ENCODE measurements around the gene SULT2B1.

GRCh38 chr19:48636859-48637448, 85.0 kb downstream of the SULT2B1 start, which contains the start of gene DBP:
- TF ChIP-seq TCF12 (IDR thresholded peaks at IDR 0.05; ENCODE audit: low read depth) (no peak), REST (IDR thresholded peaks at IDR 0.05; ENCODE audit: low read depth) (no peak), EGR1 (IDR thresholded peaks at IDR 0.05) (no peak), EP300 (IDR thresholded peaks at IDR 0.05; ENCODE audit: borderline replicate concordance) (no peak), RAD21 (IDR thresholded peaks at IDR 0.05; ENCODE audit: low read depth) (no peak; the same call in 1 of the 2 replicates)

All from Ishikawa (cell line).